Esophagus muscularis mucosa (tissue), 4 donors: Measurements from ENCODE around the gene PPP1CB.

ENCODE experiments used
- CTCF ChIP-seq, 3 experiments: fragments of 200-600 bp in 2 of 3; fragments of 450-650 bp in 1 of 3; sonication (generic) in 2 of 3; IDR thresholded peaks; one replicate each; pipeline ENCODE4 v1.5.1; 2017 to 2019; ENCODE audit warnings: antibody characterized with exemption in 3 of 3, mild to moderate bottlenecking in 2 of 3, moderate library complexity in 1 of 3
- EP300 ChIP-seq: sonication (generic); formaldehyde crosslinking; IDR thresholded peaks from one replicate; pipeline ENCODE4 v1.6.1; 2017; ENCODE audit warnings: antibody characterized with exemption
- POLR2A ChIP-seq: fragments of 450-650 bp; IDR thresholded peaks from one replicate; pipeline ENCODE4 v1.6.1; 2017; ENCODE audit warnings: antibody characterized with exemption, moderate library complexity, mild to moderate bottlenecking, low read depth

DNA sequence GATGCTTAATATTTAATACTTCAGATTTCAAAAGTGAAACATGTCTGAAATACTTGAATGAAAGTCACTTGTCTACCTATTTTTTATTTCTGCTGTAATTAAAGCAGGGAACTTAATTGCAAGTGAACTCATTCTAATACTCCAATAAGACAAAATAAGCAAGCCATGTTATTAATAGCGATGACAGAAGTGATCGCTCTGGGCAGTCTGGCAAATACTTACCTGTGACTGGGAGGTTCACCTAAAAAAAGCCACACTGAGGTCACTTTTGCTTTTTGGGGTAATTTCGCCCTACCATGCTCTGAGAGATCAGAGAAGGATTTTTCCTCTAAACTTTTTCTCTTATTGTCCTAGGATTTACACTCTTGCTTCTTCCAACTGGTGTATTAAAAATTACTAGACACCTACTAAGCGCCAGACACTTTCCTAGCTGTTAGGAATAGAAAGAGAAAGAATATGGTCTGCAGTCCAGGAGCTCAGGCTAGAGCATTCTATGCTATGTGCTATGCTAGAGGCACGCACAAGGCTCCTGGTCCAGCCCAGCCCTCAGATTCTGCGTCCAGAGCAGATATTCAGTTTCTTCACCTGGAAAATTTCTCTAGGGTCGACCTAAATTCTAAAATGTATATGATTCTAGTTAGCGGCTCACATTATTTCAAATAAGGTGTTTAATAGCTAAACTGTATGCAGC, 26.5 kb upstream of the PPP1CB start:
- TF ChIP-seq EP300 = no peak
- TF ChIP-seq CTCF (IDR thresholded peaks at IDR 0.05) = no peak
- TF ChIP-seq POLR2A = no peak
